ENCODE data around the gene RAPGEF2. TPM values are rescaled to one million over a fixed set of nuclear protein-coding genes. Genes with fewer than 3 reads are reported as not detected.

RAPGEF2 gene
- total RNA-seq, 2 donors from 2014 or later = 38.2 to 46.7 TPM

- Histone ChIP-seq H3K27ac (no peak overlapping the region), H3K9me3 (no peaks in the 10 kb centered on the region), H3K27me3 (no peaks in the 10 kb centered on the region), H3K4me3 (no peak overlapping the region), H3K36me3 (replicated peaks in 1 of 2; ENCODE audit: insufficient read depth in 1 of 2, low read depth in 2 of 2) (no peaks in the 10 kb centered on the region), H3K4me1 (no peaks in the 10 kb centered on the region)
- ATAC-seq (no peak), DNase-seq (no peak)
- TF ChIP-seq POLR2A (IDR thresholded peaks at IDR 0.05) (no peak), CTCF (IDR thresholded peaks at IDR 0.05) (no peak)
- intact Hi-C loops (cut with DNase I) = no loop called here
These were observed 223.6 kb downstream of the RAPGEF2 start for GRCh38 chr4:159326480-159326879.

- intact Hi-C loops (cut with DNase I) = no loop called here
- Histone ChIP-seq H3K4me1 (no peaks in the 10 kb centered on the region), H3K36me3 (replicated peaks in 1 of 2; ENCODE audit: insufficient read depth in 1 of 2, low read depth in 2 of 2) (no peaks in the 10 kb centered on the region), H3K9me3 (no peaks in the 10 kb centered on the region), H3K27ac (no peak overlapping the region), H3K27me3 (no peaks in the 10 kb centered on the region), H3K4me3 (no peak overlapping the region)
- no peak for ATAC-seq
- no peak for TF ChIP-seq POLR2A (IDR thresholded peaks at IDR 0.05)
- no peak for TF ChIP-seq CTCF (IDR thresholded peaks at IDR 0.05)
- 87 to 94% methylated on average over 2 of the region's 2 CpGs for WGBS, 2 donors
- DNase-seq = no peak
These were observed 225.9 kb downstream of the RAPGEF2 start for GRCh38 chr4:159328766-159329165.

- TF ChIP-seq CTCF (IDR thresholded peaks at IDR 0.05) = no peak
- TF ChIP-seq POLR2A (IDR thresholded peaks at IDR 0.05) = no peak
- Histone ChIP-seq H3K9me3 (no peaks in the 10 kb centered on the region), H3K4me1 (no peaks in the 10 kb centered on the region), H3K4me3 (no peak overlapping the region), H3K27ac (no peak overlapping the region), H3K27me3 (no peaks in the 10 kb centered on the region), H3K36me3 (replicated peaks in 1 of 2; ENCODE audit: insufficient read depth in 1 of 2, low read depth in 2 of 2) (peaks cover 0 to 4% of the 10 kb centered on the region in 2 donors)
- DNase-seq = no peak
- 85 to 100% methylated on average over 1 of the region's 1 CpG for WGBS, 2 donors
- intact Hi-C loops (cut with DNase I) = no loop called here
- no peak for ATAC-seq
These were observed 231.6 kb downstream of the RAPGEF2 start for GRCh38 chr4:159334461-159334860.

GRCh38 chr4:159337041-159337440, 234.2 kb downstream of the RAPGEF2 start:
- intact Hi-C loops (cut with DNase I) = no loop called here
- H3K4me3 ChIP-seq = no peak overlapping the region
- H3K4me1 ChIP-seq = no peaks in the 10 kb centered on the region
- no peaks in the 10 kb centered on the region for H3K9me3 ChIP-seq
- peaks cover 0 to 6% of the 10 kb centered on the region in 2 donors for H3K36me3 ChIP-seq (replicated peaks in 1 of 2; ENCODE audit: insufficient read depth in 1 of 2, low read depth in 2 of 2)
- H3K27ac ChIP-seq = no peak overlapping the region
- DNase-seq (no peak), ATAC-seq (no peak)
- WGBS, 2 donors = 89 to 94% methylated on average over 2 of the region's 2 CpGs
- TF ChIP-seq CTCF (IDR thresholded peaks at IDR 0.05) (no peak), POLR2A (IDR thresholded peaks at IDR 0.05) (no peak)
- H3K27me3 ChIP-seq = no peaks in the 10 kb centered on the region

GRCh38 chr4:159341522-159341921, 238.6 kb downstream of the RAPGEF2 start:
- DNase-seq (no peak), ATAC-seq (no peak)
- Histone ChIP-seq H3K27ac (no peak overlapping the region), H3K36me3 (replicated peaks in 1 of 2; ENCODE audit: insufficient read depth in 1 of 2, low read depth in 2 of 2) (peaks cover 11 to 17% of the 10 kb centered on the region in 2 donors), H3K27me3 (no peaks in the 10 kb centered on the region), H3K4me1 (no peaks in the 10 kb centered on the region), H3K9me3 (no peaks in the 10 kb centered on the region), H3K4me3 (no peak overlapping the region)
- intact Hi-C loops (cut with DNase I) = no loop called here
- WGBS, 2 donors = 78 to 84% methylated on average over 2 of the region's 2 CpGs
- TF ChIP-seq POLR2A (IDR thresholded peaks at IDR 0.05) (no peak), CTCF (IDR thresholded peaks at IDR 0.05) (no peak)
